Measurements from ENCODE around the gene BSN.

GRCh38 chr3:49667701-49668413, 113.6 kb downstream of the BSN start:
- TF ChIP-seq CTCF (conservative IDR thresholded peaks at IDR 0.05; ENCODE audit: low read depth, low read length) (no peak), POLR2A (IDR thresholded peaks at IDR 0.05; ENCODE audit: low read depth, low read length) (no peak)

Measured in IMR-90 (cell line).